Epithelial cell of proximal tubule (primary cell): ENCODE data around the gene RPS27L. TPM values are rescaled to one million over a fixed set of nuclear protein-coding genes. Genes with fewer than 3 reads are reported as not detected.

Experiments
- DNase-seq: peaks from one replicate; pipeline ENCODE4 v3.0.0-alpha.2; 2011; ENCODE audit warnings: low read depth
- H3K4me3 ChIP-seq: 2 replicates; pipeline ENCODE4 v1.5.1; 2011; ENCODE audit warnings: low read depth, mild to moderate bottlenecking, low read length
- total RNA-seq: library from RNA; depleted of rRNA; stranded (reverse); fragments of >200 nt; gene quantifications from 2 replicates; pipeline ENCODE4 v1.2.3, GENCODE V29; 2015
- TF ChIP-seq, protein P1 (sequence below): conservative IDR thresholded peaks from 2 replicates; pipeline ENCODE4 v1.5.1; 2012; ENCODE audit warnings: low read depth, mild to moderate bottlenecking, low read length

The RPS27L gene
- total RNA-seq, 1 donor from 2014 or later, result 231 TPM

- TF ChIP-seq, protein P1, sequence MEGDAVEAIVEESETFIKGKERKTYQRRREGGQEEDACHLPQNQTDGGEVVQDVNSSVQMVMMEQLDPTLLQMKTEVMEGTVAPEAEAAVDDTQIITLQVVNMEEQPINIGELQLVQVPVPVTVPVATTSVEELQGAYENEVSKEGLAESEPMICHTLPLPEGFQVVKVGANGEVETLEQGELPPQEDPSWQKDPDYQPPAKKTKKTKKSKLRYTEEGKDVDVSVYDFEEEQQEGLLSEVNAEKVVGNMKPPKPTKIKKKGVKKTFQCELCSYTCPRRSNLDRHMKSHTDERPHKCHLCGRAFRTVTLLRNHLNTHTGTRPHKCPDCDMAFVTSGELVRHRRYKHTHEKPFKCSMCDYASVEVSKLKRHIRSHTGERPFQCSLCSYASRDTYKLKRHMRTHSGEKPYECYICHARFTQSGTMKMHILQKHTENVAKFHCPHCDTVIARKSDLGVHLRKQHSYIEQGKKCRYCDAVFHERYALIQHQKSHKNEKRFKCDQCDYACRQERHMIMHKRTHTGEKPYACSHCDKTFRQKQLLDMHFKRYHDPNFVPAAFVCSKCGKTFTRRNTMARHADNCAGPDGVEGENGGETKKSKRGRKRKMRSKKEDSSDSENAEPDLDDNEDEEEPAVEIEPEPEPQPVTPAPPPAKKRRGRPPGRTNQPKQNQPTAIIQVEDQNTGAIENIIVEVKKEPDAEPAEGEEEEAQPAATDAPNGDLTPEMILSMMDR, result no peak
- peak; percentile 74 for DNase-seq
- no peak overlapping the region for H3K4me3 ChIP-seq
These were observed 30.4 kb upstream of the RPS27L start for GRCh38 chr15:63187589-63188226.

GRCh38 chr15:63186065-63186464, 28.8 kb upstream of the RPS27L start:
- no peak overlapping the region for H3K4me3 ChIP-seq
- DNase-seq, result no peak

GRCh38 chr15:63185206-63185605, 27.9 kb upstream of the RPS27L start:
- no peak for DNase-seq
- TF ChIP-seq, protein P1, result no peak
- H3K4me3 ChIP-seq, result no peak overlapping the region

More at GRCh38 chr15:63186065-63186464, 28.8 kb upstream of the RPS27L start:
- TF ChIP-seq, protein P1, result no peak

DNA sequence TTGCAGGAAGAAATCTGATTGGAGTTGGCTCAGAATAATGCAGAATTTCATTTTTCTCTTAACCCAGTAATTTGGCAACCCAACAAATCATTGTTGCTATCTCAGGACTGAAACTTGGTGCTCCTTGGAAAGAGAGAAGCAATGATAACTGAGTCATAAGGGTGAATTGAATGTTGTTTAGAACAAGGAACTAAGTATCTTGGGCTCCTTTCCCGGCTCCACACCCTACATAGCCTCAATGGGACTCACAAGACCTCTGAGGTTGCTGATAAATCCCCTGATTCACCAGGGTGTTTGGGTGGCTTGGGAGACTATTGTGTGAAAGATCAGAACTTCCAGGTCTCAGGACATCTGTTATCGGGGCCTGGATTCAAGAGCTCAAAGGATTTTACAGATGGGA, 24.4 kb upstream of the RPS27L start:
- TF ChIP-seq, protein P1, result no peak
- no peak for DNase-seq
- no peak overlapping the region for H3K4me3 ChIP-seq

DNA sequence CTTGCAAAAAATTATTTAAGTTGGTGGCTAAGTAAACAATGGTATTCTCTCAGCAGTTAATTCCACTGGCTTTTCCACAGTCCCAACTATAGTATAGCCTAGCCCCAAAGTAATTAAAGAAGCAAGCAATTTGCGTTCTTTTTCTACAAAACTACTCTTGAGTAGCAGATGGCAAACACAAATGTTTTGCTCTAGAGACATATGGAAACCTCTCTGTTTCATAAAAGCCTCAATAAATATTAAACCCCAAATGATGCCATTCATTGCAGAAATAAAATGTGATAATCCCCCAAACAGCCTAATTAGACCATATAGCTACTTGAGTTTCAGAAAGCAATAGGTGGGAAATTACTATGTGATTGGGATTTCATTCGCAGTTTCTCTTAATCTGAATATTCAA, 23.5 kb upstream of the RPS27L start:
- TF ChIP-seq, protein P1, result no peak
- no peak overlapping the region for H3K4me3 ChIP-seq
- no peak for DNase-seq

DNA sequence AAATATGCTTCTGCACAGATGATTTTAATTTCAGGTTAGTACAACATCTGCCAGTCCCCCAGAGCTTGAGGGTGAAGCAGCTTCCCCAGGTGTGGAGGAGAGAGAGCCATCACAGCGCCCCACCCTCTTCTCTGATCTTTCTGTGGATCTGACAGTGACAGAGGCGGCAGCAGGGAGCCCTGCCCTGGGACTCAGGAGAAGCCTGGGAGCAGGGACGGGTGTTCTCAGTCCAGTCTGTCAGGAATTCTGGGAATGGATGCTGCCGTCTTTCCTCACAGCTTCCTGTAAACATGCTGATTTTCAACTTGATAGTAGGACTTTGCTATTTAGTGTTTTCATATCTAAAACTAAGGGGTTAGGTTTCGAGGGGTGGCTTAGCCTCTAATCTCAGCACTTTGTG, 20.8 kb upstream of the RPS27L start:
- H3K4me3 ChIP-seq, result no peak overlapping the region
- no peak for DNase-seq
- TF ChIP-seq, protein P1, result no peak

DNA sequence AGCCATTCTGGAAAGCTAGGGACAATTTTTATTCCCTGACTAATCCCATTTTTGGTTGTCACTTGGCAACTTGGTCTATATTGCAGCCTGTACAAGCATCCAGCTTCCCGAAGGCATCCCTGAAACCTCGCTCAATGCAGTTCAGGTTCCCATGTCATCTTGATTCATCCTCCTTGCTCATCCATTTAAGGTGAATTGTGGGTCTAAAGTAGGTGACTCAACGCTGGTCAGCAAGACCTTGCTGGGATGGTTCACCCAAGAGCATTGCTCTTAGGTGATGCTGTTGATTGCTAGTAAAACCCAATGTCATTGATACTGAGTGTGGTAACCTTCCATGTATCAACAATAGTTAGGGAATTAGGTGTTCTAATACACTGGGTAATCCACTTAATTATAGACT, 19.0 kb upstream of the RPS27L start:
- no peak overlapping the region for H3K4me3 ChIP-seq
- TF ChIP-seq, protein P1, result no peak
- no peak for DNase-seq
